GM21529 (cell line): Measurements from ENCODE around the gene OXER1.

ENCODE experiments used
- ATAC-seq: cut with Tn5 transposase; IDR thresholded peaks from one replicate; pipeline ENCODE4 v1.9.1; 2021; ENCODE audit not compliant: unreplicated experiment

OXER1 gene

GRCh38 chr2:42794271-42795046 is 30.5 kb upstream of the OXER1 start:
- ATAC-seq: peak; percentile 17

- peak; percentile 1 for ATAC-seq
These were observed 29.7 kb upstream of the OXER1 start for GRCh38 chr2:42793334-42794270.

- ATAC-seq: peak; percentile 29
These were observed 28.8 kb upstream of the OXER1 start, which contains the start of gene HAAO for GRCh38 chr2:42792583-42793333. Gene HAAO, minus strand, starts transcription at chr2:42792583. Its CDS starts 47 bp downstream, at chr2:42792536.

- peak; percentile 24 for ATAC-seq
These were observed 28.2 kb upstream of the OXER1 start for GRCh38 chr2:42792087-42792582.

- no peak for ATAC-seq
These were observed 27.7 kb upstream of the OXER1 start for GRCh38 chr2:42791606-42792005.

GRCh38 chr2:42789751-42790150 is 25.8 kb upstream of the OXER1 start:
- no peak for ATAC-seq

GRCh38 chr2:42788882-42789281 is 24.9 kb upstream of the OXER1 start:
- ATAC-seq: no peak

GRCh38 chr2:42788478-42788793 is 24.5 kb upstream of the OXER1 start:
- ATAC-seq: no peak

- no peak for ATAC-seq
These were observed 24.0 kb upstream of the OXER1 start for GRCh38 chr2:42787788-42788477.

- no peak for ATAC-seq
These were observed 23.5 kb upstream of the OXER1 start for GRCh38 chr2:42787424-42787787.

- ATAC-seq: no peak
These were observed 22.8 kb upstream of the OXER1 start for GRCh38 chr2:42786561-42787345.

GRCh38 chr2:42784204-42784880 is 20.4 kb upstream of the OXER1 start:
- no peak for ATAC-seq

- no peak for ATAC-seq
These were observed 19.6 kb upstream of the OXER1 start for GRCh38 chr2:42783511-42783910.

GRCh38 chr2:42781181-42781580 is 17.2 kb upstream of the OXER1 start:
- no peak for ATAC-seq

- no peak for ATAC-seq
These were observed 14.2 kb upstream of the OXER1 start for GRCh38 chr2:42777883-42778805.

- ATAC-seq: no peak
These were observed 11.9 kb upstream of the OXER1 start for GRCh38 chr2:42775810-42776209.

- peak; percentile 54 for ATAC-seq
These were observed 11.3 kb upstream of the OXER1 start for GRCh38 chr2:42775186-42775585.

GRCh38 chr2:42771546-42772153 is 7.7 kb upstream of the OXER1 start:
- no peak for ATAC-seq
